HUDEP-2 (cell line): ENCODE results near the gene XAB2.
"Not testable (repeated sequence)": the region's sequence is repeated elsewhere in the genome, so short reads cannot be mapped to it uniquely, and the experiment has no call there.

Source experiments
- DNase-seq, 76 experiments: peaks; one replicate each; lab custom pipeline; 2025; ENCODE audit not compliant: unreplicated experiment in 76 of 76; lab: John Stamatoyannopoulos, UW

XAB2 gene

DNA sequence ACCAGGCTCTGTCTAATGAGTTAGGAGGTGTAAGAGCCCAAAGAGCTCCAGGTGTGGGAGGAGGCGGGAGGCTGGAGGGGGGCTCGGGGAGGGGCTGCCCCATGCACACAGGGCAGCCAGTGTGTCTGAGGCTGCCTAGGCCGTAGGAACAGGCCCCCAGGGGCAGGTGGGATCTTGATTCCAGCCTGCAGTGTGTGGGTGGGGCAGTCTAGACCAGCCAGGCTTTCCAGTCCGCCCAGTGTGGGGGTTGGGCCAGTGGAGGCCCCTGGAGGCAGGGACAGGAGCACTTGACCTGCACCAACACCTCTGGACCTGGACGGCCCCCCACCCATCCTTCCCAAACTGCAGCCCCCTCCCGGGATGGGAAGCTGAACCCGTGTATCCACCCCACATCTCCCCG is 39.1 kb downstream of the XAB2 start:
- DNase-seq, result no peak

DNA sequence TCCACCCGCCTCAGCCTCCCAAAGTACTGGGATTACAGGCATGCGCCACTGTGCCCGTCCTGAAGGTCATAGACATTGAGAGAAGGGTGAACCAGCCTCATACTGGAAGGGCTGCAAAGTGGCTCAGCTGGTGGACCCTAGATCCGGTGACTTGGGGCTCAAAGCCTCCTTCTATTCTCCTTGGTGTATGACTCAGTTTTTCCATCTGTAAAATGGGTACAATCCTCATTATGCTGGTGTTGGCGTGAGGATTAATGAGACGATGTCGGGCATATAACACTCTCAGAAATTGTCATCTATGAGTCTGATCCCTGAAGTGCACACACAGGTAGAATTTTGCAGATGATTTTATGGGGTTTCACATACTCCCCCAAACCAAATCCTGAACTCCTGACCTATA is 39.5 kb downstream of the XAB2 start:
- DNase-seq, result no peak

DNA sequence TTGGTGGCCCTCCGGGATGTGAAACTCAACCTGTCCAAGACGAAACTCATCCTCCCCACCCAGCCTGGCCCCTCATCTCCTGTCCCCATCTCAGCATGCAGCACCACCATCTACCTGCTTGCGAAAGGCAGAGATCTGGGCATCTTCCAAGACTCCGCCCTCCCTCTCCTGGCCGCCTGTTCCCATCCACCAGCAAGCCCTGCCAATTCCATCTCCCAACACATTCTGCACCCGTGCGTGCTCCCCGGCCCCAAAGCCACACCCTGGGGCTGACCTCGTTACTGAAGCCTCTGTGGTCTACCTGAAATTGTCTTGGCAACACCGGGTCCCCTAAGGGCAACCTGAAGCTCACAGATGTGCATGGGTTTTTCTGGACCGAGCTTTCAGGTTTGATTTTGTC is 46.9 kb downstream of the XAB2 start:
- DNase-seq, result no peak

DNA sequence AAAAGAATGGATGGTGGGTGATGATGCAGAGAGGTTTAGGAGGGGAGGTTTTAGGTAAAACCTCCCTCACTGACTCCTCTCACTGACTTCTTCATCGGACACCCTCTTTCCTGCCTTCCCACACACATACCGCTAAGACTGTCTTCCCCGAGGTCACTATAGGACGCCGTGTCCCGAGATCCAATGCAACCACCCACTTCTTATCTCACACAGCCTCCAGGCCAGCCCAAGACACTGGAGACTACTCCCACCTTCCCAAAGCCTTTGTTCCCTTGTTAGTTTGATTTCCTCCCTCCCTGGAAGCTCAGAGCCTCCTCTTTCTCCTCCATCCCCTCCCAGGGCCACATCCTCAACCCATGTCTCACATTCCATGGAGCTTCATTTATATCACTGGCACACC is 50.2 kb downstream of the XAB2 start:
- DNase-seq, result no peak

DNA sequence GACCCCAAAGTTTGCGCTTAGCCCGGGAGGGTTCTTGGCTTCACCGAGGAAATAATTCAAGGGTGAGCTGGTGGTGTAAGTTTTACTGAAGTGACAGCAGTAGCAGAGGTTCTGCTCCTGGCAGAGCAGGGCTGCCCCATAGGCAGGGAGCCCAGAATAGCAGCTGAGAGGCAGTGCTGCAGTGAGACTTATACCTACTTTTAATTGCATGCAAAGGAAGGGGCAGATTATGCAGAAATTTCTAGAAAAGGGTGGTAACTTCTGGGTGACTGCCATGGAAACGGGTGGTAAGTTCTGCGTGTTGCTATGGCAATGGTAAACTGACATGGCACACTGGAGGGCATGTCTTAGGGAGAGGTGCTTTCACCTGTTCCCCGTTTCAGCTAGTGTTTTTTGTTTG is 51.2 kb downstream of the XAB2 start:
- DNase-seq, result no peak

DNA sequence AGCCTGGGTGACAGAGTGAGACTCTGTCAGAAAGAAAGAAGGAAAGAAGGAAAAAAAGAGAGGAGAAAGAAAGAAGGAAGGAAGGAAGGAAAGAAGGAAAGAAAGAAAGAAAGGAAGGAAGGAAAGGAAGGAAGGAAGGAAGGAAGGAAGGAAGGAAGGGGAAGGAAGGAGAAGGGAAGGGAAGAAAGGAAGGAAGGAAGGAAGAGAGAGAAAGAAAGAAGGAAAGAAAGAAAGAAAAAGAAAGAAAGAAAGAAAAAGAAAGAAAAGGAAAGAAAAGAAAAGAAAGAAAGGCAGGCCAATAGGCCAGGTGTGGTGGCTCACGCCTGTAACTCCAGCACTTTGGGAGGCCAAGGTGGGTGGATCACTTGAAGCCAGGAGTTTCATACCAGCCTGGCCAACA is 51.9 kb downstream of the XAB2 start:
- DNase-seq, result not testable (repeated sequence)

DNA sequence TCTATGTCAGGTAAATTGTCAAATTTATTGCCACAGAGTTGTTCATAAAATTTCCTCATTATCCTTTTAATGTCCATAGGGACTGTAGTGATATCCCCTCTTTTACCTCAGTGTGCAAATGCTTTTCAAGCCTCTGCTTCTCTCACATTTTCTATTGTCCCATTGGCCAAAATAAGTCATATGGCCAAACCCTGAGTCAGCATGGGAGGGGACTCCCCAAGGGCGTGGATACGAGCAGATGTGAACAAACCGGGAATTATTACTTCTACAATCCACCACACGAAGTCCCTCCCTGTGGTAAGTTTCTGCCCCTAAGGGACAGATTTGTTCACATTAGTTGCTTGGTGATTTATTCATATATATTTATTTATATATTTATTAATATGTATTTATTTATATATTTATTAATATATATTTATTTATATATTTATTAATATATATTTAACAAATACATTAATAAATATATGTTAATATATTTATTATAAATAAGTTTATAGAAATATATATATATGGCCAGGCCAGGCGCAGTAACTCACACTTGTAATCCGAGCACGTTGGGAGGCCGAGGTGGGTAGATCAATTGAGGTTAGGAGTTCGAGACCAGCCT is 53.8 kb downstream of the XAB2 start:
- DNase-seq, result peak in 32 of 76 experiments; percentile 6 to 59 (median 22)

DNA sequence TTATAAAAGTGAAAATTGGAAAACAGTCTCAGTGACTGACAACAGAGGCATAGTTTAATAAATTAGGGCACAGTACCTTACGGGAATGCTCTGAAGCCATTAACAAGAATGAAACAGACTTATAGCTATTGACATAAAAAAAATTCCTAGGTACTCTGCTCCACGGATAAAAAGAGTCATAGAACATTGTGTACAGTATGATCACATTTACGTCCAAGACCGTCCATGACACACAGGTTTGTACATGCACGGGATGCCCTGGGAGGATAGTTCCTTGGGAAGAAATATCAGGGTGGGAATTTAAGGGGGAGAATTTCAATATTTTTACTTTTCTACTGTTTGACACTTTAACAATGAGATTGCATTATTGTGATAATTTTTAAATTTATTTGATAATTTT is 58.6 kb downstream of the XAB2 start:
- DNase-seq, result no peak
